GM23338 (cell line): Measurements from ENCODE around the gene NCKAP5. TPM values are rescaled to one million over a fixed set of nuclear protein-coding genes. Genes with fewer than 3 reads are reported as not detected.

Experiments used
- ATAC-seq: fragments of 200-7000 bp; cut with Tn5 transposase; 3 replicates; pipeline ENCODE4 v1.9.1; 2020
- DNase-seq: peaks from one replicate; pipeline ENCODE4 v3.0.0-alpha.2; 2015; ENCODE audit warnings: low spot score
- H2AFZ ChIP-seq: fragments of 200-600 bp; sonication (generic); 2 replicates; pipeline ENCODE4 v1.8.0; 2016; ENCODE audit warnings: antibody characterized with exemption, mild to moderate bottlenecking, moderate library complexity
- H3F3A ChIP-seq: fragments of 200-600 bp; sonication (generic); replicated peaks from 2 replicates; pipeline ENCODE4 v1.8.0; 2017; ENCODE audit warnings: antibody characterized with exemption, mixed run types, low read depth
- H3K27ac ChIP-seq: fragments of 200-600 bp; sonication (generic); 2 replicates; pipeline ENCODE4 v1.6.1; 2016; ENCODE audit warnings: low read depth
- H3K27me3 ChIP-seq: fragments of 200-600 bp; sonication (generic); 2 replicates; pipeline ENCODE4 v1.8.0; 2016; ENCODE audit warnings: mild to moderate bottlenecking, mixed run types, moderate library complexity; ENCODE audit not compliant: insufficient read depth
- H3K36me3 ChIP-seq: fragments of 200-600 bp; sonication (generic); 2 replicates; pipeline ENCODE4 v1.8.0; 2016; ENCODE audit warnings: mild to moderate bottlenecking; ENCODE audit not compliant: insufficient read depth
- H3K4me1 ChIP-seq: fragments of 200-600 bp; sonication (generic); 2 replicates; pipeline ENCODE4 v1.8.0; 2016; ENCODE audit warnings: mild to moderate bottlenecking, moderate library complexity; ENCODE audit not compliant: insufficient read depth
- H3K4me2 ChIP-seq: fragments of 200-600 bp; sonication (generic); 2 replicates; pipeline ENCODE4 v1.7.1; 2017; ENCODE audit warnings: mixed run types
- H3K4me3 ChIP-seq: fragments of 200-600 bp; sonication (generic); 2 replicates; pipeline ENCODE4 v1.6.1; 2016; ENCODE audit warnings: mixed run types
- H3K79me2 ChIP-seq: fragments of 200-600 bp; sonication (generic); replicated peaks from 2 replicates; pipeline ENCODE4 v1.8.0; 2017; ENCODE audit warnings: mild to moderate bottlenecking; ENCODE audit not compliant: insufficient read depth
- H3K9me2 ChIP-seq: fragments of 200-600 bp; sonication (generic); 2 replicates; pipeline ENCODE4 v1.8.0; 2017; ENCODE audit not compliant: insufficient read depth
- H4K20me1 ChIP-seq: fragments of 200-600 bp; sonication (generic); replicated peaks from 2 replicates; pipeline ENCODE4 v1.8.0; 2017; ENCODE audit warnings: mild to moderate bottlenecking; ENCODE audit not compliant: insufficient read depth
- H3K27ac Mint-ChIP-seq: 2 replicates; pipeline ENCODE4 v1.8.0; 2020; ENCODE audit warnings: inconsistent platforms, mild to moderate bottlenecking, moderate library complexity, mixed read lengths
- H3K27me3 Mint-ChIP-seq: 3 replicates; pipeline ENCODE4 v1.8.0; 2022; ENCODE audit warnings: low read depth, mild to moderate bottlenecking, moderate library complexity, mixed read lengths, inconsistent platforms; ENCODE audit not compliant: insufficient read depth, poor library complexity
- H3K36me3 Mint-ChIP-seq: 3 replicates; pipeline ENCODE4 v1.8.0; 2021; ENCODE audit warnings: low read depth, mild to moderate bottlenecking, inconsistent platforms, moderate library complexity, mixed read lengths
- H3K4me1 Mint-ChIP-seq: 3 replicates; pipeline ENCODE4 v1.8.0; 2020; ENCODE audit warnings: mild to moderate bottlenecking, inconsistent platforms, mixed read lengths
- H3K4me3 Mint-ChIP-seq: 3 replicates; pipeline ENCODE4 v1.8.0; 2021; ENCODE audit warnings: moderate library complexity, mild to moderate bottlenecking, inconsistent platforms, mixed read lengths
- H3K9me3 Mint-ChIP-seq: 3 replicates; pipeline ENCODE4 v1.8.0; 2020; ENCODE audit warnings: moderate library complexity, mild to moderate bottlenecking, inconsistent platforms, mixed read lengths
- CREB1 ChIP-seq: fragments of 250-450 bp; sonication (Bioruptor Pico); IDR thresholded peaks from 2 replicates; pipeline ENCODE4 v1.5.0; 2020; ENCODE audit warnings: low read depth, mild to moderate bottlenecking, moderate library complexity
- ETS1 ChIP-seq: IDR thresholded peaks from 2 replicates; pipeline ENCODE4 v1.6.1; 2016; ENCODE audit warnings: antibody characterized with exemption
- EZH2 ChIP-seq: fragments of 200-600 bp; sonication (generic); IDR thresholded peaks from one replicate; pipeline ENCODE4 v1.8.0; 2017; ENCODE audit warnings: antibody characterized with exemption, mild to moderate bottlenecking, low read depth; ENCODE audit not compliant: unreplicated experiment
- EZH2phosphoT487 ChIP-seq: fragments of 200-600 bp; sonication (generic); IDR thresholded peaks from one replicate; pipeline ENCODE4 v1.8.1; 2018; ENCODE audit warnings: antibody characterized with exemption; ENCODE audit not compliant: unreplicated experiment
- JUNB ChIP-seq: IDR thresholded peaks from one replicate; pipeline ENCODE4 v1.6.1; 2016; ENCODE audit warnings: antibody characterized with exemption; ENCODE audit not compliant: unreplicated experiment
- NANOG ChIP-seq: IDR thresholded peaks from 2 replicates; pipeline ENCODE4 v1.6.1; 2016; ENCODE audit warnings: antibody characterized with exemption, borderline replicate concordance
- POLR2AphosphoS5 ChIP-seq: IDR thresholded peaks from 2 replicates; pipeline ENCODE4 v1.6.1; 2016; ENCODE audit warnings: antibody characterized with exemption, low read depth
- REST ChIP-seq: IDR thresholded peaks from one replicate; pipeline ENCODE4 v1.6.1; 2018; ENCODE audit warnings: antibody characterized with exemption; ENCODE audit not compliant: unreplicated experiment
- STAT1 ChIP-seq: IDR thresholded peaks from one replicate; pipeline ENCODE4 v1.6.1; 2016; ENCODE audit warnings: antibody characterized with exemption; ENCODE audit not compliant: unreplicated experiment
- ZNF114 ChIP-seq: fragments of 250-450 bp; sonication (Bioruptor Pico); IDR thresholded peaks from 2 replicates; pipeline ENCODE4 v1.5.0; 2020; ENCODE audit warnings: mild to moderate bottlenecking, moderate library complexity
- ZNF331 ChIP-seq: fragments of 250-450 bp; sonication (Bioruptor Pico); IDR thresholded peaks from 2 replicates; pipeline ENCODE4 v1.5.0; 2020; ENCODE audit warnings: low read depth, mild to moderate bottlenecking, moderate library complexity
- ZNF462 ChIP-seq: fragments of 250-450 bp; sonication (Bioruptor Pico); IDR thresholded peaks from 2 replicates; pipeline ENCODE4 v1.5.0; 2020; ENCODE audit warnings: mild to moderate bottlenecking, moderate library complexity
- polyA plus RNA-seq: library from polyadenylated mRNA; unstranded; fragments of >200 nt; fragmentation: Nextera tagmentation; extraction: Ambion mirVana; gene quantifications from 2 replicates; pipeline ENCODE4 v1.2.1, GENCODE V29; 2016
- total RNA-seq: library from RNA; depleted of rRNA; stranded (reverse); fragments of >200 nt; shearing (Covaris generic); gene quantifications from 2 replicates; pipeline ENCODE4 v1.2.3, GENCODE V29; 2014
- TF ChIP-seq, protein P1 (sequence below), 2 experiments: fragments of 200-600 bp in 1 of 2; sonication (generic) in 1 of 2; conservative IDR thresholded peaks; 2 replicates each; pipeline versions ENCODE4 v1.5.1 to v1.6.1; 2016 to 2017; ENCODE audit warnings: antibody characterized with exemption in 2 of 2, low read depth in 2 of 2, mild to moderate bottlenecking in 2 of 2, moderate library complexity in 1 of 2

Gene NCKAP5
- total and polyA plus RNA-seq, 2 experiments from 2014 or later, result 0.34 to 0.73 TPM

GRCh38 chr2:133345638-133346037, 222.6 kb downstream of the NCKAP5 start:
- no peaks in the 10 kb centered on the region for H3K9me3 Mint-ChIP-seq
- no peaks in the 10 kb centered on the region for H3K79me2 ChIP-seq
- H3K4me3 ChIP-seq, result no peak overlapping the region
- H3K36me3 ChIP-seq, result no peaks in the 10 kb centered on the region
- peaks cover 9% of the 10 kb centered on the region for H3K4me1 ChIP-seq
- no peak for TF ChIP-seq ETS1
- no peak for TF ChIP-seq CREB1 (CRISPR knock-in tag)
- TF ChIP-seq POLR2AphosphoS5, result no peak
- no peak for TF ChIP-seq EZH2phosphoT487
- TF ChIP-seq NANOG, result no peak
- TF ChIP-seq ZNF331, result no peak
- no peak for TF ChIP-seq ZNF462
- no peak for TF ChIP-seq REST
- TF ChIP-seq JUNB, result no peak
- TF ChIP-seq, protein P1, sequence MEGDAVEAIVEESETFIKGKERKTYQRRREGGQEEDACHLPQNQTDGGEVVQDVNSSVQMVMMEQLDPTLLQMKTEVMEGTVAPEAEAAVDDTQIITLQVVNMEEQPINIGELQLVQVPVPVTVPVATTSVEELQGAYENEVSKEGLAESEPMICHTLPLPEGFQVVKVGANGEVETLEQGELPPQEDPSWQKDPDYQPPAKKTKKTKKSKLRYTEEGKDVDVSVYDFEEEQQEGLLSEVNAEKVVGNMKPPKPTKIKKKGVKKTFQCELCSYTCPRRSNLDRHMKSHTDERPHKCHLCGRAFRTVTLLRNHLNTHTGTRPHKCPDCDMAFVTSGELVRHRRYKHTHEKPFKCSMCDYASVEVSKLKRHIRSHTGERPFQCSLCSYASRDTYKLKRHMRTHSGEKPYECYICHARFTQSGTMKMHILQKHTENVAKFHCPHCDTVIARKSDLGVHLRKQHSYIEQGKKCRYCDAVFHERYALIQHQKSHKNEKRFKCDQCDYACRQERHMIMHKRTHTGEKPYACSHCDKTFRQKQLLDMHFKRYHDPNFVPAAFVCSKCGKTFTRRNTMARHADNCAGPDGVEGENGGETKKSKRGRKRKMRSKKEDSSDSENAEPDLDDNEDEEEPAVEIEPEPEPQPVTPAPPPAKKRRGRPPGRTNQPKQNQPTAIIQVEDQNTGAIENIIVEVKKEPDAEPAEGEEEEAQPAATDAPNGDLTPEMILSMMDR (conservative IDR thresholded peaks at IDR 0.05; ENCODE audit: low read depth in 2 of 2), result no peak
- TF ChIP-seq EZH2, result no peak
- TF ChIP-seq ZNF114 (CRISPR knock-in tag), result no peak
- TF ChIP-seq STAT1, result no peak
- H3K9me2 ChIP-seq, result peaks cover 7% of the 10 kb centered on the region; the same call in 1 of the 2 replicates
- H3K27me3 ChIP-seq, result no peaks in the 10 kb centered on the region
- H3K4me1 Mint-ChIP-seq, result peaks cover 8% of the 10 kb centered on the region; the same call in 2 of the 3 replicates
- H3K27me3 Mint-ChIP-seq, result no peaks in the 10 kb centered on the region
- no peak overlapping the region for H3K4me2 ChIP-seq
- no peak overlapping the region for H3K27ac ChIP-seq
- H2AFZ ChIP-seq, result no peak overlapping the region
- DNase-seq (no peak), ATAC-seq (no peak)
- H4K20me1 ChIP-seq, result no peaks in the 10 kb centered on the region
- H3K27ac Mint-ChIP-seq, result no peak overlapping the region
- no peaks in the 10 kb centered on the region for H3F3A ChIP-seq
- H3K36me3 Mint-ChIP-seq, result no peaks in the 10 kb centered on the region
- no peak overlapping the region for H3K4me3 Mint-ChIP-seq
